ENCODE data around the gene BSX. TPM values are rescaled to one million over a fixed set of nuclear protein-coding genes. Genes with fewer than 3 reads are reported as not detected.

The BSX gene
- total and polyA plus RNA-seq, 2 donors (not counting 1 experiment from before 2014, with no cell fraction given) = not detected

- intact Hi-C loops (cut with micrococcal nuclease) = no loop called here
- H2AFZ ChIP-seq (ENCODE audit: insufficient read depth, low read depth, low read length, poor library complexity, severe bottlenecking) = no peak overlapping the region
- no peaks in the 10 kb centered on the region for H4K20me1 ChIP-seq (ENCODE audit: control insufficient read depth, insufficient read depth, low read length, poor library complexity, severe bottlenecking)
- ChIA-PET CTCF (interaction anchor here (0.6 kb wide), 1 partner anchor 29 kb away, joined by 4 read pairs; no protein-coding TSS in a partner anchor), POLR2A (no interaction called here)
- DNase-seq (no peak), ATAC-seq (ENCODE audit: low read depth) (no peak)
- no peaks in the 10 kb centered on the region for H3K4me1 Mint-ChIP-seq
- no peaks in the 10 kb centered on the region for H3K79me2 ChIP-seq (ENCODE audit: control insufficient read depth, insufficient read depth, low read length)
- no peaks in the 10 kb centered on the region for H3K36me3 ChIP-seq (replicated peaks in 1 of 2; ENCODE audit: control extremely low read depth in 1 of 2, control insufficient read depth in 1 of 2, extremely low read depth in 1 of 2, insufficient read depth in 2 of 2, low read length in 1 of 2)
- H3K9ac ChIP-seq (ENCODE audit: low read length) = no peak overlapping the region
- no peak for TF ChIP-seq CTCF (IDR thresholded peaks at IDR 0.05)
- no peak for TF ChIP-seq EZH2 (IDR thresholded peaks at IDR 0.05; ENCODE audit: borderline replicate concordance, insufficient read depth, low read depth, low read length, poor library complexity, severe bottlenecking)
- no peak overlapping the region for H3K27ac ChIP-seq (ENCODE audit: low read length in 2 of 2)
- no CpG with 5 or more reads among the region's 3 CpGs for whole genome bisulfite sequencing (ENCODE audit: insufficient coverage)
- no peak overlapping the region for H3K4me3 ChIP-seq (ENCODE audit: control extremely low read depth in 1 of 5, extremely low read depth in 1 of 5, insufficient read depth in 1 of 5, low read depth in 2 of 5, low read length in 4 of 5)
- no peaks in the 10 kb centered on the region for H3K9me3 ChIP-seq (ENCODE audit: control extremely low read depth in 1 of 3, control insufficient read depth in 2 of 3, insufficient read depth in 1 of 3, low read length in 2 of 3)
- no peak overlapping the region for H3K4me2 ChIP-seq (replicated peaks; ENCODE audit: low read depth, low read length, poor library complexity, severe bottlenecking)
- peaks cover 38% of the 10 kb centered on the region for H3K27me3 Mint-ChIP-seq
- no peak overlapping the region for H3K27ac Mint-ChIP-seq
- H3K9me3 Mint-ChIP-seq (ENCODE audit: insufficient read depth) = no peaks in the 10 kb centered on the region
- H3K4me3 Mint-ChIP-seq = no peak overlapping the region
- peaks cover 0 to 3% (median 1%) of the 10 kb centered on the region in 4 experiments for H3K27me3 ChIP-seq (replicated peaks in 1 of 4; ENCODE audit: control extremely low read depth in 1 of 4, control insufficient read depth in 3 of 4, insufficient read depth in 4 of 4, low read length in 3 of 4)
- no peaks in the 10 kb centered on the region for H3K4me1 ChIP-seq (ENCODE audit: control insufficient read depth in 2 of 2, insufficient read depth in 2 of 2, low read length in 2 of 2)
Observed at GRCh38 chr11:122995526-122995925, 13.9 kb upstream of the BSX start.

GRCh38 chr11:122984186-122985011 is 2.8 kb upstream of the BSX start:
- H3K4me1 Mint-ChIP-seq = peaks cover 14% of the 10 kb centered on the region
- Histone ChIP-seq H3K36me3 (replicated peaks in 1 of 2; ENCODE audit: control extremely low read depth in 1 of 2, control insufficient read depth in 1 of 2, extremely low read depth in 1 of 2, insufficient read depth in 2 of 2, low read length in 1 of 2) (no peaks in the 10 kb centered on the region), H4K20me1 (ENCODE audit: control insufficient read depth, insufficient read depth, low read length, poor library complexity, severe bottlenecking) (no peaks in the 10 kb centered on the region), H3K4me1 (ENCODE audit: control insufficient read depth in 2 of 2, insufficient read depth in 2 of 2, low read length in 2 of 2) (peaks cover 15 to 24% of the 10 kb centered on the region in 2 donors), H3K9ac (ENCODE audit: low read length) (peak overlapping the region; percentile 59), H3K4me3 (ENCODE audit: control extremely low read depth in 1 of 5, extremely low read depth in 1 of 5, insufficient read depth in 1 of 5, low read depth in 2 of 5, low read length in 4 of 5) (peak overlapping the region in 4 of 5 experiments; percentile 36 to 71 (median 59)), H3K79me2 (ENCODE audit: control insufficient read depth, insufficient read depth, low read length) (no peaks in the 10 kb centered on the region), H3K27ac (ENCODE audit: low read length in 2 of 2) (no peak overlapping the region), H3K4me2 (replicated peaks; ENCODE audit: low read depth, low read length, poor library complexity, severe bottlenecking) (peak overlapping the region; percentile 85), H3K9me3 (ENCODE audit: control extremely low read depth in 1 of 3, control insufficient read depth in 2 of 3, insufficient read depth in 1 of 3, low read length in 2 of 3) (peaks cover 0 to 19% (median 0%) of the 10 kb centered on the region in 3 donors), H2AFZ (ENCODE audit: insufficient read depth, low read depth, low read length, poor library complexity, severe bottlenecking) (peak overlapping the region; percentile 59), H3K27me3 (replicated peaks in 1 of 4; ENCODE audit: control extremely low read depth in 1 of 4, control insufficient read depth in 3 of 4, insufficient read depth in 4 of 4, low read length in 3 of 4) (peaks cover 0 to 63% (median 60%) of the 10 kb centered on the region in 4 experiments)
- ChIA-PET CTCF (interaction anchor here (1.5 kb wide), 1 partner anchor 70 kb away, joined by 3 read pairs; no protein-coding TSS in a partner anchor), POLR2A (no interaction called here)
- intact Hi-C loops (cut with micrococcal nuclease) = no loop called here
- peak overlapping the region; percentile 82 for H3K4me3 Mint-ChIP-seq
- H3K27me3 Mint-ChIP-seq = peaks cover 74% of the 10 kb centered on the region
- ATAC-seq (ENCODE audit: low read depth) (no peak), DNase-seq (peak; percentile 27)
- H3K27ac Mint-ChIP-seq = no peak overlapping the region
- TF ChIP-seq EZH2 (IDR thresholded peaks at IDR 0.05; ENCODE audit: borderline replicate concordance, insufficient read depth, low read depth, low read length, poor library complexity, severe bottlenecking) (no peak), CTCF (IDR thresholded peaks at IDR 0.05) (no peak)
- H3K9me3 Mint-ChIP-seq (ENCODE audit: insufficient read depth) = no peaks in the 10 kb centered on the region
- 3% methylated on average over 55 of the region's 59 CpGs for WGBS (ENCODE audit: insufficient coverage)
